Upper lobe of left lung (tissue), 6 donors: Measurements from ENCODE around the gene RNF126. TPM values are rescaled to one million over a fixed set of nuclear protein-coding genes. Genes with fewer than 3 reads are reported as not detected.
A peak's percentile ranks its signal among the peaks of the same experiment; 100 is the strongest.
"Not testable (repeated sequence)": the region's sequence is repeated elsewhere in the genome, so short reads cannot be mapped to it uniquely, and the experiment has no call there.

Experiments used
- ATAC-seq, 2 donors: fragments of 200-7000 bp; cut with Tn5 transposase; one replicate each; pipeline ENCODE4 v1.9.1; 2022; ENCODE audit warnings: mild to moderate bottlenecking in 2 of 2, moderate library complexity in 2 of 2; ENCODE audit not compliant: low FRiP score in 2 of 2
- DNase-seq, 2 donors: peaks; one replicate each; pipeline ENCODE4 v3.0.0-alpha.2; 2019 to 2020
- H3K27ac ChIP-seq, 4 donors: fragments of 200-600 bp; sonication (generic); one replicate each; pipeline ENCODE4 v1.5.1; 2016 to 2019
- H3K27me3 ChIP-seq, 4 donors: fragments of 200-600 bp; sonication (generic); one replicate each; pipeline ENCODE4 v1.5.1; 2017 to 2019
- H3K36me3 ChIP-seq, 4 donors: fragments of 200-600 bp; sonication (generic); one replicate each; pipeline ENCODE4 v1.5.1; 2016 to 2019
- H3K4me1 ChIP-seq, 4 donors: fragments of 200-600 bp; sonication (generic); one replicate each; pipeline ENCODE4 v1.5.1; 2018 to 2019
- H3K4me3 ChIP-seq, 4 donors: fragments of 200-600 bp; sonication (generic); one replicate each; pipeline ENCODE4 v1.5.1; 2017 to 2019; ENCODE audit warnings: mild to moderate bottlenecking in 2 of 4, moderate library complexity in 1 of 4
- H3K9me3 ChIP-seq, 4 donors: fragments of 200-600 bp; sonication (generic); one replicate each; pipeline ENCODE4 v1.5.1; 2018 to 2019
- CTCF ChIP-seq, 6 experiments: fragments of 450-650 bp in 4 of 6; fragments of 200-600 bp in 2 of 6; sonication (generic) in 2 of 6; IDR thresholded peaks; one replicate each; pipeline ENCODE4 v1.5.1; 2016 to 2019; ENCODE audit warnings: antibody characterized with exemption in 6 of 6
- EP300 ChIP-seq, 4 donors: sonication (generic); formaldehyde crosslinking; IDR thresholded peaks; one replicate each; pipeline ENCODE4 v1.5.1; 2017; ENCODE audit warnings: antibody characterized with exemption in 4 of 4, control low read depth in 2 of 4
- POLR2A ChIP-seq, 4 donors: fragments of 450-650 bp; IDR thresholded peaks; one replicate each; pipeline ENCODE4 v1.5.1; 2016 to 2017; ENCODE audit warnings: antibody characterized with exemption in 4 of 4, mild to moderate bottlenecking in 2 of 4
- POLR2AphosphoS5 ChIP-seq, 2 donors: sonication (generic); formaldehyde crosslinking; IDR thresholded peaks; one replicate each; pipeline ENCODE4 v1.5.1; 2017; ENCODE audit warnings: antibody characterized with exemption in 2 of 2
- WGBS, 2 donors: methylation state at CpG; one replicate each; pipeline ENCODE4 v1.1.5; 2017 to 2018; 5-methylcytosine and 5-hydroxymethylcytosine counted together
- total RNA-seq, 6 donors: library from RNA; depleted of rRNA in 4 of 6; stranded (reverse); fragments of >200 nt in 4 of 6; gene quantifications; one replicate each; pipeline versions ENCODE4 v1.1.0 to v1.2.1, GENCODE V29; 2016 to 2021
- donor health status: DM: no; HTN: no; CAD: no; lungs with moderate emphysema.
- donor health status: DM: no; HTN: yes; CAD: no; lungs with severe emphysema.

Gene RNF126
- total RNA-seq, 6 donors from 2014 or later: 36.7 to 106 (median 66.3) TPM

GRCh38 chr19:628168-628567 lies 34.8 kb downstream of the RNF126 start:
- Histone ChIP-seq H3K4me3 (no peak overlapping the region), H3K36me3 (peaks cover 0 to 55% (median 44%) of the 10 kb centered on the region in 4 donors), H3K27me3 (no peaks in the 10 kb centered on the region), H3K4me1 (peaks cover 11 to 19% (median 12%) of the 10 kb centered on the region in 4 donors), H3K9me3 (no peaks in the 10 kb centered on the region), H3K27ac (no peak overlapping the region)
- no peak for ATAC-seq
- 90% methylated on average over 18 to 19 of the region's 19 CpGs for WGBS, 2 donors
- no peak for DNase-seq
- TF ChIP-seq CTCF (IDR thresholded peaks at IDR 0.05) (peak in 1 of 6 experiments; percentile 18), POLR2A (IDR thresholded peaks at IDR 0.05) (no peak)

GRCh38 chr19:626566-626965 lies 36.4 kb downstream of the RNF126 start:
- H3K36me3 ChIP-seq: peaks cover 0 to 71% (median 59%) of the 10 kb centered on the region in 4 donors
- DNase-seq, H3K4me3 ChIP-seq, H3K27me3 ChIP-seq, H3K9me3 ChIP-seq, H3K27ac ChIP-seq, H3K4me1 ChIP-seq, ATAC-seq: not testable (repeated sequence)
- WGBS, 2 donors: 94 to 96% methylated on average over 7 of the region's 7 CpGs

- DNase-seq (peak in 1 of 2 donors; percentile 42), ATAC-seq (no peak)
- 92 to 94% methylated on average over 5 of the region's 5 CpGs for WGBS, 2 donors
- Histone ChIP-seq H3K9me3 (no peaks in the 10 kb centered on the region), H3K27me3 (no peaks in the 10 kb centered on the region), H3K4me3 (no peak overlapping the region), H3K27ac (no peak overlapping the region), H3K36me3 (peaks cover 0 to 82% (median 63%) of the 10 kb centered on the region in 4 donors), H3K4me1 (peaks cover 0 to 4% (median 0%) of the 10 kb centered on the region in 4 donors)
- TF ChIP-seq POLR2AphosphoS5 (IDR thresholded peaks at IDR 0.05) (no peak), CTCF (IDR thresholded peaks at IDR 0.05) (no peak), EP300 (IDR thresholded peaks at IDR 0.05) (no peak), POLR2A (IDR thresholded peaks at IDR 0.05) (no peak)
Measured at GRCh38 chr19:625257-625656, 37.8 kb downstream of the RNF126 start.

GRCh38 chr19:624433-625109 lies 38.4 kb downstream of the RNF126 start:
- TF ChIP-seq CTCF (IDR thresholded peaks at IDR 0.05) (no peak), POLR2A (IDR thresholded peaks at IDR 0.05) (no peak), POLR2AphosphoS5 (IDR thresholded peaks at IDR 0.05) (no peak), EP300 (IDR thresholded peaks at IDR 0.05) (no peak)
- no peaks in the 10 kb centered on the region for H3K9me3 ChIP-seq
- no peak overlapping the region for H3K4me3 ChIP-seq
- H3K27me3 ChIP-seq: no peaks in the 10 kb centered on the region
- ATAC-seq (no peak), DNase-seq (peak in 1 of 2 donors; percentile 66)
- WGBS, 2 donors: 91 to 93% methylated on average over 9 to 10 of the region's 24 CpGs
- peaks cover under 1 to 82% (median 68%) of the 10 kb centered on the region in 4 donors for H3K36me3 ChIP-seq
- peaks cover 0 to 3% (median 0%) of the 10 kb centered on the region in 4 donors for H3K4me1 ChIP-seq
- H3K27ac ChIP-seq: no peak overlapping the region

GRCh38 chr19:623974-624373 lies 39.0 kb downstream of the RNF126 start:
- Histone ChIP-seq H3K4me3 (no peak overlapping the region), H3K9me3 (no peaks in the 10 kb centered on the region), H3K36me3 (peaks cover 6 to 82% (median 68%) of the 10 kb centered on the region in 4 donors), H3K27ac (no peak overlapping the region), H3K4me1 (no peaks in the 10 kb centered on the region), H3K27me3 (no peaks in the 10 kb centered on the region)
- ATAC-seq (no peak), DNase-seq (peak in 1 of 2 donors; percentile 64)
- WGBS, 2 donors: 90 to 91% methylated on average over 24 of the region's 24 CpGs
- TF ChIP-seq CTCF (IDR thresholded peaks at IDR 0.05) (no peak), POLR2A (IDR thresholded peaks at IDR 0.05) (no peak), EP300 (IDR thresholded peaks at IDR 0.05) (no peak), POLR2AphosphoS5 (IDR thresholded peaks at IDR 0.05) (no peak)
